Common myeloid progenitor, CD34-positive (primary cell): Measurements from ENCODE around the gene COPZ2.
"Not testable (repeated sequence)": the region's sequence is repeated elsewhere in the genome, so short reads cannot be mapped to it uniquely, and the experiment has no call there.

Source experiments
- CTCF ChIA-PET: fragments of 350-600 bp; sonication (Branson Sonifier 250); formaldehyde crosslinking; loops from one replicate; lab custom pipeline; 2021; ENCODE audit warnings: antibody characterized with exemption; lab: Charles Lee
- POLR2A ChIA-PET: fragments of 350-600 bp; sonication (Branson Sonifier 250); formaldehyde crosslinking; loops from one replicate; lab custom pipeline; 2021; ENCODE audit warnings: antibody characterized with exemption; lab: Charles Lee
- DNase-seq, 3 donors: peaks; one replicate each; pipeline versions ENCODE4 v3.0.0 to v3.0.0-alpha.2; 2013
- H3K27ac ChIP-seq, 2 experiments: 1 replicate in 1 of 2; 2 replicates in 1 of 2; pipeline ENCODE4 v1.7.0; 2013; ENCODE audit warnings: inconsistent platforms in 2 of 2, low read length in 2 of 2, mild to moderate bottlenecking in 2 of 2, low read depth in 1 of 2, moderate library complexity in 1 of 2; ENCODE audit not compliant: severe bottlenecking in 2 of 2, insufficient read depth in 1 of 2, poor library complexity in 1 of 2
- H3K27me3 ChIP-seq, 5 experiments: replicated peaks in 2 of 5; 1 replicate in 3 of 5; 2 replicates in 2 of 5; pipeline versions ENCODE4 v1.6.1 to v1.7.0; 2013; ENCODE audit warnings: low read length in 4 of 5, mild to moderate bottlenecking in 2 of 5, moderate library complexity in 2 of 5, inconsistent platforms in 1 of 5; ENCODE audit not compliant: insufficient read depth in 5 of 5, control insufficient read depth in 4 of 5
- H3K36me3 ChIP-seq, 4 experiments: 1 replicate in 2 of 4; 2 replicates in 2 of 4; pipeline versions ENCODE4 v1.6.1 to v1.7.0; 2013; ENCODE audit warnings: low read length in 3 of 4, control low read depth in 1 of 4, mild to moderate bottlenecking in 1 of 4; ENCODE audit not compliant: control insufficient read depth in 4 of 4, insufficient read depth in 4 of 4
- H3K4me1 ChIP-seq, 4 experiments: 1 replicate in 3 of 4; 2 replicates in 1 of 4; pipeline versions ENCODE4 v1.6.1 to v1.7.1; 2013; ENCODE audit warnings: low read length in 3 of 4, mild to moderate bottlenecking in 3 of 4, control low read depth in 1 of 4, inconsistent platforms in 1 of 4, moderate library complexity in 1 of 4; ENCODE audit not compliant: control insufficient read depth in 4 of 4, insufficient read depth in 4 of 4; ENCODE audit errors: control extremely low read depth in 1 of 4
- H3K4me3 ChIP-seq, 7 experiments: 1 replicate in 4 of 7; 2 replicates in 3 of 7; pipeline versions ENCODE4 v1.5.1 to v1.7.0; 2013; ENCODE audit warnings: mild to moderate bottlenecking in 7 of 7, low read length in 6 of 7, moderate library complexity in 6 of 7, inconsistent platforms in 2 of 7, low read depth in 2 of 7, control low read depth in 1 of 7; ENCODE audit not compliant: insufficient read depth in 4 of 7, control insufficient read depth in 1 of 7; ENCODE audit errors: extremely low read depth in 1 of 7
- H3K9me3 ChIP-seq, 5 experiments: 1 replicate in 4 of 5; 2 replicates in 1 of 5; pipeline versions ENCODE4 v1.6.1 to v1.7.1; 2013; ENCODE audit warnings: low read length in 4 of 5, mild to moderate bottlenecking in 2 of 5, inconsistent platforms in 1 of 5, low read depth in 1 of 5, moderate library complexity in 1 of 5; ENCODE audit not compliant: control insufficient read depth in 4 of 5, insufficient read depth in 2 of 5; ENCODE audit errors: control extremely low read depth in 1 of 5
- WGBS: methylation state at CpG from one replicate; pipeline ENCODE4 v1.1.5; 2013; ENCODE audit not compliant: insufficient coverage; 5-methylcytosine and 5-hydroxymethylcytosine counted together

The COPZ2 gene

DNA sequence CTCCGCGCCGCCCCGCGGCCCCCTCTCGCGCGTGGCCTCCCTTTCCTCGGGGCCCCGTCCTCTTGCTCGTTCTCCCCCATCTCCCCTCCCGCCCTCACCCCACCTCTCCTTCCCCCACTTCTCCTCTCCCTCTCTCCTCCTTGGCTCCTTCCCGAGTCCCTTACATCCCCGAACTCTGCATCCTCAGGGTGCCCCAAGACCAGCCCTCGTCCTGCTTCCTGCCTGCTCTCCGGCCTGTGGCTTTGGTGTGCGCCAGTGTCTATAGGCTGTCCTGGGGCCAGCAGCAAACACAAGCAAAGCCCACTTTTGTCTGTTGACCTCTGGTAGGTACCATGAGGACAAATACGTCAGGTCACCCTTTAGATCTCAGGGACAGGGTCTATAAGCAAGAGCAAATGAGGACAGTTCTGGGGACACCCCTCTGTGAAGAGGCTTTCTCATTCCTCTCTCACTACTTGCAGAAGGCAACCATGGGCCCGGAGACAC lies 284 bp upstream of the COPZ2 start:
- Histone ChIP-seq H3K36me3 (no peaks in the 10 kb centered on the region), H3K4me3 (peak overlapping the region in 1 of 7 experiments; percentile 52), H3K9me3 (no peaks in the 10 kb centered on the region), H3K4me1 (peaks cover 0 to 13% (median 11%) of the 10 kb centered on the region in 4 experiments), H3K27me3 (peaks cover 4 to 41% (median 10%) of the 10 kb centered on the region in 5 experiments), H3K27ac (no peak overlapping the region)
- CTCF ChIA-PET, result interaction anchor here (0.8 to 4.7 kb wide), 3 partner anchors 9 to 29 kb away, joined by 3 to 40 read pairs (median 3); no protein-coding TSS in a partner anchor
- no peak for DNase-seq
- POLR2A ChIA-PET, result no interaction called here
- 19% methylated on average over 9 of the region's 19 CpGs for WGBS

GRCh38 chr17:48036693-48037035 lies 933 bp downstream of the COPZ2 start:
- 42% methylated on average over 2 of the region's 6 CpGs for whole genome bisulfite sequencing
- peaks cover 4 to 45% (median 13%) of the 10 kb centered on the region in 5 experiments for H3K27me3 ChIP-seq
- DNase-seq, result no peak
- peaks cover 0 to 13% (median 11%) of the 10 kb centered on the region in 4 experiments for H3K4me1 ChIP-seq
- ChIA-PET CTCF (interaction anchor here (1.1 to 4.7 kb wide), 12 partner anchors 7 to 61 kb away, joined by 3 to 40 read pairs (median 7); partner anchors contain the start of gene NFE2L1), POLR2A (interaction anchor here (0.7 kb wide), 1 partner anchor 9 kb away, joined by 3 read pairs; no protein-coding TSS in a partner anchor)
- H3K4me3 ChIP-seq, result peak overlapping the region in 5 of 7 experiments; percentile 51 to 84 (median 70)
- no peak overlapping the region for H3K27ac ChIP-seq
- no peaks in the 10 kb centered on the region for H3K36me3 ChIP-seq
- H3K9me3 ChIP-seq, result no peaks in the 10 kb centered on the region

GRCh38 chr17:48034734-48035133 lies 2.9 kb downstream of the COPZ2 start:
- Histone ChIP-seq H3K4me1 (peaks cover 0 to 13% (median 11%) of the 10 kb centered on the region in 4 experiments), H3K27me3 (peaks cover 4 to 45% (median 17%) of the 10 kb centered on the region in 5 experiments)
- not testable (repeated sequence) for H3K27ac ChIP-seq, H3K9me3 ChIP-seq, DNase-seq, H3K4me3 ChIP-seq, H3K36me3 ChIP-seq
- ChIA-PET CTCF (interaction anchor here (0.7 to 4.7 kb wide), 8 partner anchors 8 to 592 kb away, joined by 3 to 40 read pairs (median 8); no protein-coding TSS in a partner anchor), POLR2A (interaction anchor here (0.7 kb wide), 1 partner anchor 40 kb away, joined by 4 read pairs; no protein-coding TSS in a partner anchor)
- WGBS, result 75% methylated on average over 4 of the region's 12 CpGs

- CTCF ChIA-PET, result interaction anchor here (1.0 to 7.9 kb wide), 4 partner anchors 12 to 45 kb away, joined by 5 to 188 read pairs (median 6); no protein-coding TSS in a partner anchor
Measured at GRCh38 chr17:48031966-48032365, 5.6 kb downstream of the COPZ2 start.

GRCh38 chr17:48030531-48030930 lies 7.1 kb downstream of the COPZ2 start:
- H3K27ac ChIP-seq, result no peak overlapping the region
- H3K36me3 ChIP-seq, result no peaks in the 10 kb centered on the region
- DNase-seq, result no peak
- peaks cover 0 to 12% (median 8%) of the 10 kb centered on the region in 5 experiments for H3K27me3 ChIP-seq
- ChIA-PET CTCF (interaction anchor here (1.1 to 7.9 kb wide), 7 partner anchors 13 to 105 kb away, joined by 3 to 188 read pairs (median 5); no protein-coding TSS in a partner anchor), POLR2A (interaction anchor here (0.6 to 1.9 kb wide), 2 partner anchors 17 to 1162 kb away, joined by 3 to 8 read pairs; partner anchors contain the start of gene NFE2L1)
- no peak overlapping the region for H3K4me3 ChIP-seq
- 90% methylated on average over 2 of the region's 5 CpGs for WGBS
- no peaks in the 10 kb centered on the region for H3K9me3 ChIP-seq
- H3K4me1 ChIP-seq, result peaks cover 0 to 12% (median 10%) of the 10 kb centered on the region in 4 experiments

More at GRCh38 chr17:48031966-48032365, 5.6 kb downstream of the COPZ2 start:
- no peak overlapping the region for H3K27ac ChIP-seq
- H3K9me3 ChIP-seq, result no peaks in the 10 kb centered on the region
- peaks cover 0 to 5% (median 2%) of the 10 kb centered on the region in 4 experiments for H3K4me1 ChIP-seq
- WGBS, result 100% methylated on average over 1 of the region's 6 CpGs
- no peaks in the 10 kb centered on the region for H3K36me3 ChIP-seq
- POLR2A ChIA-PET, result interaction anchor here (0.6 to 1.9 kb wide), 3 partner anchors 16 to 584 kb away, joined by 3 to 8 read pairs (median 4); partner anchors contain the start of gene NFE2L1
- peaks cover 4 to 22% (median 16%) of the 10 kb centered on the region in 5 experiments for H3K27me3 ChIP-seq
- no peak for DNase-seq
- no peak overlapping the region for H3K4me3 ChIP-seq

DNA sequence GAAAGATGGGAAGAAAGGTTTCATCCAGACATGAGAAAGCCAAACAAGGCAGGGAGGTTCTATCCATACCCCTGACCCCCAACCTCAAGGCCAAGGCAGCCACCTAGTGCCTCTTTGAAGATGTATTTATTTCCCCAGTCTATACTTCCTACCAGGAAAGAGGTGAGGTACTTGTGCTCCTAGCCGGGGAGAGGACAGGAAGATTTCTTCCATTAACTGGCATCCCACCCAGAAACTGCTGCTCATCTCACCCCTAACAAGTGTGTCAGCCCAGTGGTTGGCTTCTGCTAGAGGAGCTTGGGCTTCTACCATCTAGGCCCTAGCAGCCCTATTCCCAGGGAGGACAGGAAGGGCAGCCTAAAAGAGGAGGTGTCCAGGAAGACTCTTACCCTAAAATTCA lies 8.9 kb downstream of the COPZ2 start:
- Histone ChIP-seq H3K9me3 (no peaks in the 10 kb centered on the region), H3K27ac (no peak overlapping the region), H3K4me1 (peaks cover 0 to 28% (median 26%) of the 10 kb centered on the region in 4 experiments), H3K27me3 (peaks cover 0 to 12% (median 4%) of the 10 kb centered on the region in 5 experiments), H3K4me3 (no peak overlapping the region), H3K36me3 (no peaks in the 10 kb centered on the region)
- ChIA-PET CTCF (interaction anchor here (1.5 to 7.9 kb wide), 4 partner anchors 9 to 80 kb away, joined by 3 to 188 read pairs (median 6); no protein-coding TSS in a partner anchor), POLR2A (no interaction called here)
- WGBS, result 100% methylated on average over 1 of the region's 1 CpG
- no peak for DNase-seq
